Subcutaneous adipose tissue (tissue), 4 donors: ENCODE measurements around the gene WNT6. TPM values are rescaled to one million over a fixed set of nuclear protein-coding genes. Genes with fewer than 3 reads are reported as not detected.

Source experiments
- CTCF ChIP-seq: fragments of 450-650 bp; IDR thresholded peaks from one replicate; pipeline ENCODE4 v1.5.1; 2016; ENCODE audit warnings: low read depth, mild to moderate bottlenecking, control low read depth, antibody characterized with exemption, moderate library complexity
- total RNA-seq, 4 donors: library from RNA; depleted of rRNA; stranded (reverse); fragments of >200 nt; gene quantifications; one replicate each; pipeline ENCODE4 v1.1.0, GENCODE V29; 2016

The WNT6 gene
- total RNA-seq, 4 donors from 2014 or later, result 0.34 to 2.0 TPM; not detected in 2

- no peak for TF ChIP-seq CTCF
Measured at GRCh38 chr2:218892693-218893348, 33.2 kb downstream of the WNT6 start.

GRCh38 chr2:218893349-218894150 lies 33.9 kb downstream of the WNT6 start:
- TF ChIP-seq CTCF, result no peak

GRCh38 chr2:218894151-218894879 lies 34.7 kb downstream of the WNT6 start:
- TF ChIP-seq CTCF, result no peak

- no peak for TF ChIP-seq CTCF
Measured at GRCh38 chr2:218894880-218895157, 35.2 kb downstream of the WNT6 start.

GRCh38 chr2:218895326-218895725 lies 35.7 kb downstream of the WNT6 start:
- no peak for TF ChIP-seq CTCF

- no peak for TF ChIP-seq CTCF
Measured at GRCh38 chr2:218895759-218896500, 36.3 kb downstream of the WNT6 start.
